Thyroid gland (tissue), 4 donors: Measurements from ENCODE around the gene ZNF555.

Source experiments
- CTCF ChIP-seq, 6 experiments: fragments of 200-600 bp in 3 of 6; fragments of 450-650 bp in 3 of 6; sonication (generic) in 3 of 6; IDR thresholded peaks; one replicate each; pipeline ENCODE4 v1.5.1; 2016 to 2019; ENCODE audit warnings: antibody characterized with exemption in 6 of 6, mild to moderate bottlenecking in 2 of 6, inconsistent platforms in 1 of 6, moderate library complexity in 1 of 6
- POLR2A ChIP-seq, 2 donors: fragments of 450-650 bp; IDR thresholded peaks; one replicate each; pipeline ENCODE4 v1.6.1; 2017; ENCODE audit warnings: antibody characterized with exemption in 2 of 2, mild to moderate bottlenecking in 2 of 2, moderate library complexity in 1 of 2

GRCh38 chr19:2866495-2867024 is 25.3 kb downstream of the ZNF555 start:
- TF ChIP-seq CTCF (IDR thresholded peaks at IDR 0.05) (no peak), POLR2A (IDR thresholded peaks at IDR 0.05) (no peak)
